Nephron (organoid): ENCODE data around the gene DNAJB12.

Experiments used
- H3K27ac Mint-ChIP-seq, 3 experiments: 2 replicates each; pipeline ENCODE4 v1.8.0; 2020; ENCODE audit warnings: mixed read lengths in 3 of 3, mild to moderate bottlenecking in 2 of 3, moderate library complexity in 1 of 3
- H3K27me3 Mint-ChIP-seq: 2 replicates; pipeline ENCODE4 v1.8.0; 2021; ENCODE audit warnings: low read depth, mild to moderate bottlenecking, moderate library complexity, mixed read lengths
- H3K36me3 Mint-ChIP-seq: 2 replicates; pipeline ENCODE4 v1.8.0; 2020; ENCODE audit warnings: low read depth, mixed read lengths
- H3K4me1 Mint-ChIP-seq: 2 replicates; pipeline ENCODE4 v1.8.0; 2020; ENCODE audit warnings: mixed read lengths
- H3K4me3 Mint-ChIP-seq, 3 experiments: 2 replicates each; pipeline ENCODE4 v1.8.0; 2020; ENCODE audit warnings: mild to moderate bottlenecking in 3 of 3, mixed read lengths in 3 of 3, moderate library complexity in 2 of 3
- H3K9me3 Mint-ChIP-seq: 2 replicates; pipeline ENCODE4 v1.8.0; 2020; ENCODE audit warnings: mixed read lengths
- CTCF ChIP-seq, 3 experiments: fragments of 200-600 bp; sonication (generic); IDR thresholded peaks; one replicate each; pipeline ENCODE4 v1.5.0; 2021; ENCODE audit warnings: antibody characterized with exemption in 3 of 3; ENCODE audit not compliant: unreplicated experiment in 3 of 3

DNAJB12 gene

GRCh38 chr10:72364239-72364777 is 9.6 kb upstream of the DNAJB12 start:
- TF ChIP-seq CTCF (IDR thresholded peaks at IDR 0.05; ENCODE audit: unreplicated experiment in 3 of 3) = peak; percentile 86 to 92 (median 89)
- no peaks in the 10 kb centered on the region for H3K9me3 Mint-ChIP-seq
- peak overlapping the region in 2 of 3 experiments; percentile 10 to 15 for H3K4me3 Mint-ChIP-seq
- H3K4me1 Mint-ChIP-seq = peaks cover 18% of the 10 kb centered on the region
- H3K27me3 Mint-ChIP-seq = no peaks in the 10 kb centered on the region
- peak overlapping the region; percentile 10 to 75 (median 41) for H3K27ac Mint-ChIP-seq
- peaks cover 27% of the 10 kb centered on the region for H3K36me3 Mint-ChIP-seq

DNA sequence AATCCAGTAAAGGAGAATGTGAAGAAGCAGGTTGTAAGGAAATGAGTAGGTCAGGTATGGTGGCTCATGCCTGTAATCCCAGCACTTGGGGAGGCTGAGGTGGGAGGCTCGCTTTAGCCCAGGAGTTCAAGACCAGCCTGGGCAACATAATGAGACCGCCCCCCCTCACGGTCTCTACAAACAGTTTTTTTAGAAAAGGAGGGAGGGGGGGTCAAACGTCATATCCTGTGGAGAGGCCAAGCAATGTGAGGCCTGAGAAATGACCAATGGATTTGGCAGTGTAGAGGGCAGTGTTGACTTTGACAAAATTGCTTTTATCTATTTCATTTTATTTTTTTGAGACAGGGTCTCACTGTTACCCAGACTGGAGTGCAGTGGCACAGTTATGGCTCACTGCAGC is 2.3 kb upstream of the DNAJB12 start:
- no peak for TF ChIP-seq CTCF (IDR thresholded peaks at IDR 0.05; ENCODE audit: unreplicated experiment in 3 of 3)
- H3K27ac Mint-ChIP-seq = no peak overlapping the region
- H3K4me1 Mint-ChIP-seq = peaks cover 25% of the 10 kb centered on the region
- H3K4me3 Mint-ChIP-seq = no peak overlapping the region
- H3K27me3 Mint-ChIP-seq = no peaks in the 10 kb centered on the region
- no peaks in the 10 kb centered on the region for H3K9me3 Mint-ChIP-seq
- peaks cover 4% of the 10 kb centered on the region for H3K36me3 Mint-ChIP-seq

- Mint-ChIP-seq H3K4me1 (peaks cover 27% of the 10 kb centered on the region), H3K36me3 (peaks cover 4% of the 10 kb centered on the region), H3K27me3 (no peaks in the 10 kb centered on the region), H3K4me3 (peak overlapping the region; percentile 20 to 65 (median 49)), H3K27ac (peak overlapping the region; percentile 5 to 31 (median 12)), H3K9me3 (no peaks in the 10 kb centered on the region)
- TF ChIP-seq CTCF (IDR thresholded peaks at IDR 0.05; ENCODE audit: unreplicated experiment in 3 of 3) = no peak
These were observed 1.4 kb upstream of the DNAJB12 start for GRCh38 chr10:72356115-72356514.

DNA sequence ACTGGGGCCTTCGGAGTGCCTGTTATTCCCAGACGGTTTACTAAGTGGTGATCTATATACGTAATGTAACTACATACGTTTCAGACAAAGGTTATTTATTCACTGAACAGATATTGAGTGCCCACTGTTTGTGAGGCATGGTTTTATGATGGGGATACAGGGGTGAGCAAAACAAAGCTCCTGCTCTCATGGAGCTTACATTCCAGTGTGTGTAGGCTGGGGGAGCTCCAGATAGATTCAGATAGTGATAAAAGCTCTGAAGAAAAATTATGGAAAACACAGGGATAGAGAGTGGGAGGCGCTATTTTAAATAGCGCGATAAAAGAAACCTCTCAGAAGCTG is 466 bp upstream of the DNAJB12 start:
- H3K9me3 Mint-ChIP-seq = no peaks in the 10 kb centered on the region
- H3K27ac Mint-ChIP-seq = peak overlapping the region; percentile 92 to 99 (median 98)
- H3K27me3 Mint-ChIP-seq = no peaks in the 10 kb centered on the region

DNA sequence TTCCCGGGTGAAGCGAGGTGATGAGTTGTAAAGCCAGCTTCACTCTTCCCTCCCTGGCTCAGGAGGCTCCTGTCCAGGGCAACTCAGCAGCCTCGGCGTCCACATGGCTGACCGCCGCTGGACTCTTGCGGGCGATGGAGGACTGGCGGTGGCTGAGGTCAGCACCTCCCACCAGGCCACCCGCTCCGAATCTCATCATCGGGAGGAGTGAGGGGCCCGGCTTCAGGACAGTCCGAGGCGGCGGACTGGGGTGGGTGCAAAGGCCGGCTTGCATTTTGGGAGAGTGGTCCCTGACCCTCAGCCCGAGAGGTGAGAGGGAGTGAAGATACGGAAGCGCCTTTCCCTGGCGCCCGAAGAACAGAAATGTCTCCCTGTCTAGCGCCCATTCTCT is 759 bp downstream of the DNAJB12 start:
- Mint-ChIP-seq H3K9me3 (no peaks in the 10 kb centered on the region), H3K27me3 (no peaks in the 10 kb centered on the region), H3K27ac (peak overlapping the region; percentile 92 to 99 (median 98)), H3K4me1 (peaks cover 29% of the 10 kb centered on the region), H3K36me3 (peaks cover 12% of the 10 kb centered on the region), H3K4me3 (peak overlapping the region; percentile 96 to 98 (median 97))
- TF ChIP-seq CTCF (IDR thresholded peaks at IDR 0.05; ENCODE audit: unreplicated experiment in 3 of 3) = no peak

More for the DNA sequence above, 466 bp upstream of the DNAJB12 start:
- H3K4me1 Mint-ChIP-seq = peaks cover 27% of the 10 kb centered on the region
- H3K4me3 Mint-ChIP-seq = peak overlapping the region; percentile 96 to 98 (median 97)
- TF ChIP-seq CTCF (IDR thresholded peaks at IDR 0.05; ENCODE audit: unreplicated experiment in 3 of 3) = no peak
- H3K36me3 Mint-ChIP-seq = peaks cover 12% of the 10 kb centered on the region
